HG02938 (cell line): ENCODE results near the gene CCDC91.
"Not testable (repeated sequence)": the region's sequence is repeated elsewhere in the genome, so short reads cannot be mapped to it uniquely, and the experiment has no call there.

Experiments
- ATAC-seq: cut with Tn5 transposase; IDR thresholded peaks from one replicate; pipeline ENCODE4 v1.9.1; 2021; ENCODE audit warnings: mild to moderate bottlenecking, moderate library complexity; ENCODE audit not compliant: unreplicated experiment

Gene CCDC91

GRCh38 chr12:28278499-28278898 lies 88.2 kb downstream of the CCDC91 start:
- ATAC-seq = no peak

GRCh38 chr12:28278960-28279359 lies 88.7 kb downstream of the CCDC91 start:
- ATAC-seq = no peak

DNA sequence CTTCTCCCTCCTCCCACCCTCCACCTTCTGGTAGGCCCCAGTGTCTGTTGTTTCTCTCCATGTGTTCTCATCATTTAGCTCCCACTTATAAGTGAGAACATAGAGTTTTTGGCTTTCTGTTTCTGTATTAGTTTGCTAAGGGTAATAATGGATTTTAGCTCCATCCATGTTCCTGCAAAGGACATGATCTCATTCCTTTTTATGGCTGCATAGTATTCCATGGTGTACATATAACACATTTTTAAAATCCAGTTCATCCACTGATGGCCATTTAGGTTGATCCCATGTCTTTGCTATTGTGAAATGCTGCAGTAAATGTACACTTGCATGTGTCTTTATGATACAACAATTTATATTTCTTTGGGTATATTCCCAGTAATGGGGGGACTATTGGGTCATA lies 96.1 kb downstream of the CCDC91 start:
- no peak for ATAC-seq

DNA sequence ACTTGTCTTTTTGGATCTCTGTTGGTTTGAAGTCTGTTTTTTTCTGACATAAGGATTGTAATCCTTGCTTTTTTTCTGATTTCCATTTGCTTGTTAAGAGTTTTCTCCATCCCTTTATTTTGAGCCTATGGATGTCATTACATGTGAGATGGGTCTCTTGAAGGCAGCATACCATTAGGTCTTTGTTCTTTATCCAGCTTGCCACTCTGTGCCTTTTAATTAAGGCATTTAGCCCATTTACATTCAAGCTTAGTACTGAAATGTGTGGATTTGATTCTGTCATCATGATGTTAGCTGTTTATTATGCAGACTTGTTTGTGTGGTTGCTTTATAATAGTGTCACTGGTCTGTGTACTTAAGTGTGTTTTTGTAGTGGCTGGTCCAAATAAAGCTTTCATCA lies 100.0 kb downstream of the CCDC91 start:
- no peak for ATAC-seq

- no peak for ATAC-seq
These were observed 102.4 kb downstream of the CCDC91 start for GRCh38 chr12:28292699-28293098.

DNA sequence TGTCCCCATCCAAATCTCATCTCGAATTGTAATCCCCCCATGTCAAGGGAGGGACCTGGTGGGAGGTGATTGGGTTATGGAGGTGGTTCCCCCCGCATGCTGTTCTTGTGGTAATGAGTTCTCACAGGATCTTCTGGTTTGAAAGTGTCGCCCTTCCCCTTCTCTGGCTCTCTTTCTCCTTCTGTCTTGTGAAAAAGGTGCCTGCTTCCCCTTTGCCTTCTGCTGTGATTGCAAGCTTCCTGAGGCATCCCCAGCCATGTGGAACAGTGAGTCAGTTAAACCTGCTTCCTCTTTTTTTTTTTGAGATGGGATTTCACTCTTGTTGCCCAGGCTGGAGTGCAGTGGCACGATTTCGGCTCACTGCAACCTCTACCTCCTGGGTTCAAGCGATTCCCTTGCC lies 104.0 kb downstream of the CCDC91 start:
- no peak for ATAC-seq

- ATAC-seq = no peak
These were observed 106.0 kb downstream of the CCDC91 start for GRCh38 chr12:28296287-28296686.

GRCh38 chr12:28303192-28303591 lies 112.9 kb downstream of the CCDC91 start:
- ATAC-seq = no peak

- no peak for ATAC-seq
These were observed 116.3 kb downstream of the CCDC91 start for GRCh38 chr12:28306535-28306934.

DNA sequence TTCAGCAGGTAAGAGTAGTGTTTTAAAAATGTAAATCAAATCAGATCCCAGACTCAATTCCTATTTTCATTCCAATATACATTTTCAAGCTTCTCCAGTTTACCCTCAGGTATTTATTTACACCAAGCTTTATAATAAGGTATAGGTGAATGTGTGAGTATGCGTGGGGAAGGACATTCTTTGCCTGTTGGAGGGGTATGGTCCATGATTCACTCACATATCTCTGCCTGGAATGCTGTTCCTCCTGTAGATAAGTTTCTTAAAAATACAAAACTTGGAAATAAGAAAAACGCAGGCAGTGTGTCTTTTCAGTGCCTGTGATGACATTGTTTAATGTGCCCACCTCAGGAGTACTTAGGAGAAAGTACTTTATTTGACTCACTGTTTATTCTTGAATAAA lies 118.6 kb downstream of the CCDC91 start:
- no peak for ATAC-seq

DNA sequence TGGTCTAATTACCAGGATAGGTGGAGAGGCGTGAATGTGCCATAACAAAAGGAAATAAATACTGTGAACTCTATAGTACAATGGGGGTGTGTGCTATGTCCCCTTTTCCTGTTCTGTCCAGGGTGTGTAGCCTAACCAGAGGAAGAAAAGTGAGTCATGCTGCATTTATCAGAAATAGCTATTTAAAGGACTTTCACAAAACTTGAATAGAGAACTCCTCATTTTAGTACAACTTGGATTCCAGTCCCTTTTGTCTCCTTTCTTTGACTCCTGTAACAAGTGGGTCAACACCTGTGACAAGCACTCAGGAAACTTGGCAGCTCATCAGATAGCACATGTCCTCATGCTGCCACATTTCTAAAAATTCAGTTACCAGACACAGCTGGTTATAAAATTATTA lies 123.4 kb downstream of the CCDC91 start:
- ATAC-seq = no peak

- no peak for ATAC-seq
These were observed 125.8 kb downstream of the CCDC91 start for GRCh38 chr12:28316049-28316448.

GRCh38 chr12:28318273-28318672 lies 128.0 kb downstream of the CCDC91 start:
- no peak for ATAC-seq

DNA sequence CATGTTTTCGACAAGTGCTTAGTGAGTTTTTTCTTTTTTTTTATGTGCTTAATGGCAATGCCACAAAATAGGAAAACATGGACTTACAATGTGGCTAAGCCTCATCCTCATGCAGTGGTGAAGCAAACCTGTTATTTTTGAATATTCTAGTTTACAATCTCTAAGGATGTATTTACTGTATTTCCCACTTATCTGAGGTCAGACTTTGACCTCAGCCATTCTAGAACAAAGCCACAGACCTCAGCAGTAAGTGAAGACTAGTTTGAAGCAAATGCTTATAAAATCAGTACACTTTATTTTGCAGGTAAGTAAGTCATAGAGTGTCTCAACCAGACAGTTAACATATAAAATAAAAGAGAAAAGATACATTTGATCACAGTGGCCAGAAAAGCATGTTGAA lies 130.1 kb downstream of the CCDC91 start:
- no peak for ATAC-seq

- ATAC-seq = no peak
These were observed 137.5 kb downstream of the CCDC91 start for GRCh38 chr12:28327722-28328121.

GRCh38 chr12:28328967-28329366 lies 138.7 kb downstream of the CCDC91 start:
- ATAC-seq = no peak

- not testable (repeated sequence) for ATAC-seq
These were observed 139.5 kb downstream of the CCDC91 start for GRCh38 chr12:28329727-28330126.

DNA sequence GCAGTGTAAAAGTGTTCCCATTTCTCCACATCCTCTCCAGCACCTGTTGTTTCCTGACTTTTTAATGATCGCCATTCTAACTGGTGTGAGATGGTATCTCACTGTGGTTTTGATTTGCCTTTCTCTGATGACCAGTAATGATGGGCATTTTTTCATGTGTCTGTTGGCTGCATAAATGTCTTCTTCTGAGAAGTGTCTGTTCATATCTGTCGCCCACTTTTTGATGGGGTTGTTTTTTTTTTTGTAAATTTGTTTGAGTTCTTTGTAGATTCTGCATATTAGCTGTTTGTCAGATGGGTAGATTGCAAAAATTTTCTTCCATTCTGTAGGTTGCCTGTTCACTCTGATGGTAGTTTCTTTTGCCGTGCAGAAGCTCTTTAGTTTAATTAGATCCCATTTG lies 140.0 kb downstream of the CCDC91 start:
- not testable (repeated sequence) for ATAC-seq

DNA sequence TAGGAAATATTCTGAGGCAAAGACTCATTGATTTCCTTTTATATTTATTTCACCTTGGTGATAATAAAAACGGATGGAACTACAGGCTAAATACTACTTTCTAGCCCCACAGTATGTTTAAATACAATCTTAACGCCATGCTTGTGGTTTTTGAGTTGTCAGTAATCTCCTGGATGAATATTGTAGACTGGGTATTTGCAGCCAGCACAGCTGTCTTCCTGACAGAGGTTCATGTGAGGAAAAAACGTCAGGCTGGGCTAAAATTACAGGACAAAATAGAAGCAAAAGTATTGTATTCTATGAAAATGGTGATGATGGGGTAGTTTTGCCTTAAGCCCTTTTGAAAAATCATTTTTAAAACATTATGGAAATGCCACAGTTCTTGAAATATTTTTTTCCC lies 140.9 kb downstream of the CCDC91 start:
- no peak for ATAC-seq

DNA sequence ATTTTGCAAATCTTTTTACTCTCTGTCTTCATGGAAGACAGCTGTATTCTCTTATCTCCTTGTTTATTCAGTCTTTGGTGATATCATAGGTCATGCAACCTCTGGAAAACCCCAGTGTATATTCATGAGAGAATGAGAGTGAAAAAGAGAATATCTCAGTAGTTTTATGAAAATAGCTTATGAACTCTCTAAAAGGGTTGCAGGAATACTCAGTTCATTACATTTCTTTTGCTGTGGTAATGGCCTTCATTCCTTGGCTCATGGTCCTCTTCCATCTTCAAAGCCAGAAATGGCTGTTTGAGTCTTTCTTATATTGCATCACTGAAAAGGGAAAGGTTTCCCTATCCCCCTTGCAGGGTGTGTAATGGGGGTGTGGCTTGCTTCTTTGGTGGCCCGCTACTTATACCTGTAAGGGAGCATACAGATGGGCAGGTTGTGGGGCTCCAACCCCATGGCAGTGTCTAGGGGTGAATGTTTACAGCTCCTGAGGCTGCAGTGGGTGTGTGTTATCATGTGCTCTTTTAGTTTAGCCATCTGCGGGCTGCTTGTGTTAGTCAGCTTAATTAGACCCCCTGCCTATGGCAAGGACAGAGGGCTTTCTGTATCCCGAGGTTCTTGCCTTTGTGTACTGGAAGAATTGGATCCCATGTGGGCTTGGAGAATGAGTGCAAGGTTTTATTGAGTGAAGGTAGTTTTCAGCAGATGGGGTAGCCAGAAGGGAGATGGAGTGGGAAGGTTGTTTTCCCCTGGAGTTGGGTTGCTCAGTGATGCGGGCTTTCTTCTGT lies 150.2 kb downstream of the CCDC91 start:
- no peak for ATAC-seq

GRCh38 chr12:28343713-28344112 lies 153.5 kb downstream of the CCDC91 start:
- no peak for ATAC-seq

- ATAC-seq = no peak
These were observed 156.3 kb downstream of the CCDC91 start for GRCh38 chr12:28346567-28346966.

DNA sequence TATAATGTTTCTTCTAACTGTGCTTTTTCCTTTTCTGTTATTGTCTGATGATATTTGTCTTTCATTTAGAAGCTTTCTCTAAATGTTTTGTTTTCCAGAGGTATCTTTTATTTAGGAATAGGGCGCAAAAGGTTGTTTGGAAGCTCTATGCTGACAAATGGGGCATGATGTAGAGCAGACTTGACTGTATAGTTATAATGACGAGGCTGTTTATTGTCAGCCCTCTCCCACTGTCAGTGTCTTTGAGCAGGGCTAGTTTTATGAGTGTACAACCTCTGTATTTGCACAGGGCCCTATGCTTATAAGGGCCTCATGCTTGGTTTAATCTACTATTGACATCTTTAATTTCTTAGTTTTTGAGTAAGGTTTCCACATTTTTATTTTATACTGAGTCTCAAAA lies 158.9 kb downstream of the CCDC91 start:
- ATAC-seq = no peak
